A549 (cell line): ENCODE data around the gene MBP.

Experiments
- CTCF ChIP-seq: fragments of >200 bp; sonication (Bioruptor Twin); formaldehyde crosslinking; IDR thresholded peaks from 3 replicates; pipeline ENCODE4 v1.5.1; 2016
- E2F6 ChIP-seq: IDR thresholded peaks from 2 replicates; pipeline ENCODE4 v1.6.1; 2012; ENCODE audit warnings: low read depth, borderline replicate concordance
- EHF ChIP-seq: fragments of 250-450 bp; sonication (Bioruptor Pico); IDR thresholded peaks from 2 replicates; pipeline ENCODE4 v1.5.0; 2020; ENCODE audit warnings: mild to moderate bottlenecking
- EP300 ChIP-seq, 2 experiments: fragments of >200 bp; sonication (Bioruptor Twin); formaldehyde crosslinking; IDR thresholded peaks; 2 replicates in 1 of 2; 3 replicates in 1 of 2; pipeline ENCODE4 v1.6.1; 2016 to 2017
- JUNB ChIP-seq: fragments of >200 bp; sonication (Bioruptor Twin); formaldehyde crosslinking; IDR thresholded peaks from 2 replicates; pipeline ENCODE4 v1.6.1; 2016
- NFE2L2 ChIP-seq: fragments of 150-350 bp; conservative IDR thresholded peaks from 2 replicates; pipeline ENCODE4 v1.6.1; 2014; ENCODE audit warnings: low read length
- POLR2A ChIP-seq: IDR thresholded peaks from 2 replicates; pipeline ENCODE4 v1.6.1; 2012; ENCODE audit warnings: mild to moderate bottlenecking, low read length
- SREBF2 ChIP-seq: fragments of 450-650 bp; IDR thresholded peaks from 2 replicates; pipeline ENCODE4 v1.6.1; 2014; ENCODE audit warnings: mild to moderate bottlenecking, moderate library complexity
- ZC3H11A ChIP-seq: fragments of 450-650 bp; IDR thresholded peaks from 2 replicates; pipeline ENCODE4 v1.6.1; 2014; ENCODE audit warnings: antibody characterized with exemption, mild to moderate bottlenecking

GRCh38 chr18:77141401-77142118, 9.0 kb upstream of the MBP start:
- TF ChIP-seq POLR2A (no peak), SREBF2 (no peak), ZC3H11A (no peak), EHF (CRISPR knock-in tag) (no peak), JUNB (no peak), CTCF (no peak), NFE2L2 (no peak), E2F6 (no peak), EP300 (IDR thresholded peaks at IDR 0.05) (no peak)
